ENCODE data around the gene SMAD6. TPM values are rescaled to one million over a fixed set of nuclear protein-coding genes. Genes with fewer than 3 reads are reported as not detected.

The SMAD6 gene
- total RNA-seq, 2 experiments from 2014 or later = 0.14 to 0.29 TPM

DNA sequence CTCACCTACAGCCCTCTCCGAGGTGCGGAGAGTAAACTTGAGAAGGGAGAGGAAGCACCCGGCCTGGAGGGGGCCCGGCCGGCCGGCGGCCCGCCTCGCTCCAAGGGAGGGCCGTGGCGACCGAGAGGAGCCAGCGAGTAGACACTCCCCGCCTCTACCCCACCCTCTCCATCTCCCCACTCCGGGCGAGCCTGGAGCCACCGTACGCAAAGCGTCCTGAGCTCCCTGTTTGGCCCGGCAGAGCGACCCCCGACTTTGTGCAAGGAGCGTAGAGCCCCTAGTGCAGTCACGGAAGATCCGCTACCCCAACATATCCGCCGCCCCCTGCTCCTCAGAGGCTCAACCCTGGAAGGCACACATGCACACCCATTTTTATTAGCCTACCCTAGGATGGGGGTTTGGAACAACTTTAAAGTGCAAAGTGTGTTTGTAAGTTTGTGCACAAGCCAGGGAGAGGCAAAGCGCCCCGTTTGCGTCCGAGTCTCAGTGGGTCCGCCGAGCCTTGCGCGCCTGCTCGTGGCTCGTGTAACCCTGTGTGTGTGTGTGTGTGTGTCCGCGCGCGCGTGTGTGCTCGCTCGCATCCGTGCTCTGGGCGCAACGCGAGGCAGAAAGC, 508 bp upstream of the SMAD6 start:
- peak overlapping the region; percentile 76 for H3K27ac Mint-ChIP-seq
- H3K9me3 Mint-ChIP-seq (ENCODE audit: low read depth) = no peaks in the 10 kb centered on the region
- peak; percentile 51 for DNase-seq
- H3K36me3 Mint-ChIP-seq = no peaks in the 10 kb centered on the region
- H3K4me1 Mint-ChIP-seq = peaks cover 17% of the 10 kb centered on the region
- peak; percentile 50 for ATAC-seq
- H3K4me3 Mint-ChIP-seq = peak overlapping the region; percentile 76
- peaks cover 29% of the 10 kb centered on the region for H3K27me3 Mint-ChIP-seq
- CTCF ChIA-PET = interaction anchor here (0.9 to 3.1 kb wide), 3 partner anchors 17 to 83 kb away, joined by 4 to 11 read pairs (median 5); no protein-coding TSS in a partner anchor

GRCh38 chr15:66702787-66703539, 927 bp downstream of the SMAD6 start:
- no peak overlapping the region for H3K27ac Mint-ChIP-seq
- H3K27me3 Mint-ChIP-seq = peaks cover 29% of the 10 kb centered on the region
- no peaks in the 10 kb centered on the region for H3K36me3 Mint-ChIP-seq
- DNase-seq (no peak), ATAC-seq (no peak)
- H3K9me3 Mint-ChIP-seq (ENCODE audit: low read depth) = no peaks in the 10 kb centered on the region
- CTCF ChIA-PET = interaction anchor here (0.6 to 3.6 kb wide), 7 partner anchors 9 to 1175 kb away, joined by 3 to 11 read pairs (median 4); no protein-coding TSS in a partner anchor
- peaks cover 17% of the 10 kb centered on the region for H3K4me1 Mint-ChIP-seq
- peak overlapping the region; percentile 76 for H3K4me3 Mint-ChIP-seq

DNA sequence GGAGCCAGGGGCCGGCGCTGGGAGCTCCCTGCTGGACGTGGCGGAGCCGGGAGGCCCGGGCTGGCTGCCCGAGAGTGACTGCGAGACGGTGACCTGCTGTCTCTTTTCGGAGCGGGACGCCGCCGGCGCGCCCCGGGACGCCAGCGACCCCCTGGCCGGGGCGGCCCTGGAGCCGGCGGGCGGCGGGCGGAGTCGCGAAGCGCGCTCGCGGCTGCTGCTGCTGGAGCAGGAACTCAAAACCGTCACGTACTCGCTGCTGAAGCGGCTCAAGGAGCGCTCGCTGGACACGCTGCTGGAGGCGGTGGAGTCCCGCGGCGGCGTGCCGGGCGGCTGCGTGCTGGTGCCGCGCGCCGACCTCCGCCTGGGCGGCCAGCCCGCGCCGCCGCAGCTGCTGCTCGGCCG, 1.5 kb downstream of the SMAD6 start:
- CTCF ChIA-PET = interaction anchor here (1.1 to 3.6 kb wide), 6 partner anchors 8 to 149 kb away, joined by 3 to 11 read pairs (median 4); no protein-coding TSS in a partner anchor
- H3K4me3 Mint-ChIP-seq = no peak overlapping the region
- H3K9me3 Mint-ChIP-seq (ENCODE audit: low read depth) = no peaks in the 10 kb centered on the region
- ATAC-seq (no peak), DNase-seq (no peak)
- peaks cover 17% of the 10 kb centered on the region for H3K4me1 Mint-ChIP-seq
- no peak overlapping the region for H3K27ac Mint-ChIP-seq
- H3K36me3 Mint-ChIP-seq = no peaks in the 10 kb centered on the region
- H3K27me3 Mint-ChIP-seq = peaks cover 29% of the 10 kb centered on the region

DNA sequence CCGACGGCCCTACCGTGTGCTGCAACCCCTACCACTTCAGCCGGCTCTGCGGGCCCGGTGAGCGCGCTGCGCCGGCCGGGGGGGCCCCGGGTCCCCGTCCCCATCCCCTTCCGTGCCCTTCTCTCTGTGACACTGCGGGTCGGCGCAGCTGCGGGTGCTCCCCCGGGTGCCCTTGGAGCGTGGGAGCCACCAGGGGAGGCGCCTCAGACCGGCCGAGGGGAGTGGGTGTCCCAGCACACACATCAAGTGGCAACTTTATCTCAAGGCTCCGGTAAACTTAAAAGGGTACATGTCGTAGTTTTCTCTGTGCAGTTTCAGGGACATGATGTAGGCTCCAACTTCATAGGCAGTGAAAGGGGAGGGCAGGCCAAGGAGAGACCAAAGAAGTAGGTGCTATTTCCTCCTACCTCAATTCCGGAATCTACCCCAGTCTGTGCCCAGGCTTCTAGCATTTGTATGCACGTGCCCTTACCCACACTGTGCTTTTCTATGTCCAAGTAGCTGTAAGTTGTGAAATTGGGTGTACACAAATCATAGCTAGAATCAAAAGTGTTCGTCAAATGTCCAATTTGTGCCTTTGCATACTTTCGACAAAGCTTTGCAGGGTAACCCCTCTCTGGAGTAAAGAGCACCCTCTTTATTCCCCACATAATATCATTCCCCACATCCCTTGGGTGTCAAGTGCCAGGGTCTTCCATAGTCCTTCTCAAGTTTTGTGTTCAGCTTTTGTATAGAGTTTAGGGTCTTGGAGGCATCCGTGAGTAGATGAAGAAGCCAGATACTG, 2.2 kb downstream of the SMAD6 start:
- peak overlapping the region; percentile 50 for H3K4me3 Mint-ChIP-seq
- ATAC-seq = no peak
- no peaks in the 10 kb centered on the region for H3K36me3 Mint-ChIP-seq
- H3K4me1 Mint-ChIP-seq = peaks cover 17% of the 10 kb centered on the region
- no peak overlapping the region for H3K27ac Mint-ChIP-seq
- peaks cover 29% of the 10 kb centered on the region for H3K27me3 Mint-ChIP-seq
- DNase-seq = no peak
- H3K9me3 Mint-ChIP-seq (ENCODE audit: low read depth) = no peaks in the 10 kb centered on the region
- CTCF ChIA-PET = interaction anchor here (1.1 to 3.6 kb wide), 6 partner anchors 8 to 147 kb away, joined by 3 to 11 read pairs (median 4); no protein-coding TSS in a partner anchor

DNA sequence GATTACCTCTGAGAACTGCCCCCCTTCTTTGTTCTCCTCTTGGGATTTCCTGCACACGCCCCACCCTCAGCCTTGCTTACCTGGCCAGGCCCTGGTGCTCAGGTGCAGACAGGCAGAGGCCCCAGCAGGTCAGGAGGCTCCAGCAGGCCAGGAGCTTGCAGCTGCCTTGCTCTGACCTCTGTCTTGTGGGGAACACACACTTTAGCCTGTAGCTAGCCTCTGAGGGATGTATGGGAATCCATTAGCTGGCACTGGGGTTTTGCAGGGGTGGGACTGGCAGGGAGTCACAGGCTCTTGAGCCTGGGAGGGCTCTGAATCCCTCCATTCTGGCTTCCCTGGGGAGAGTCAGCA, 2.7 kb downstream of the SMAD6 start:
- peaks cover 29% of the 10 kb centered on the region for H3K27me3 Mint-ChIP-seq
- H3K27ac Mint-ChIP-seq = no peak overlapping the region
- no peaks in the 10 kb centered on the region for H3K9me3 Mint-ChIP-seq (ENCODE audit: low read depth)
- H3K4me3 Mint-ChIP-seq = no peak overlapping the region
- H3K4me1 Mint-ChIP-seq = peaks cover 17% of the 10 kb centered on the region
- DNase-seq (no peak), ATAC-seq (no peak)
- H3K36me3 Mint-ChIP-seq = no peaks in the 10 kb centered on the region
- CTCF ChIA-PET = interaction anchor here (1.1 to 3.6 kb wide), 5 partner anchors 10 to 146 kb away, joined by 3 to 11 read pairs (median 3); no protein-coding TSS in a partner anchor

GRCh38 chr15:66705277-66706146, 3.5 kb downstream of the SMAD6 start:
- Mint-ChIP-seq H3K27me3 (peaks cover 29% of the 10 kb centered on the region), H3K27ac (no peak overlapping the region)

GRCh38 chr15:66706225-66706732, 4.2 kb downstream of the SMAD6 start:
- DNase-seq = no peak
- Mint-ChIP-seq H3K27me3 (peaks cover 29% of the 10 kb centered on the region), H3K9me3 (ENCODE audit: low read depth) (no peaks in the 10 kb centered on the region), H3K4me1 (peaks cover 11% of the 10 kb centered on the region), H3K4me3 (no peak overlapping the region), H3K36me3 (no peaks in the 10 kb centered on the region), H3K27ac (no peak overlapping the region)
- CTCF ChIA-PET = interaction anchor here (0.6 to 3.6 kb wide), 5 partner anchors 8 to 1136 kb away, joined by 3 to 11 read pairs (median 4); no protein-coding TSS in a partner anchor
- ATAC-seq = no peak

More at GRCh38 chr15:66705277-66706146, 3.5 kb downstream of the SMAD6 start:
- H3K4me3 Mint-ChIP-seq = no peak overlapping the region
- no peaks in the 10 kb centered on the region for H3K9me3 Mint-ChIP-seq (ENCODE audit: low read depth)
- peaks cover 13% of the 10 kb centered on the region for H3K4me1 Mint-ChIP-seq
- no peaks in the 10 kb centered on the region for H3K36me3 Mint-ChIP-seq
- CTCF ChIA-PET = interaction anchor here (1.2 to 3.6 kb wide), 4 partner anchors 9 to 145 kb away, joined by 3 to 11 read pairs (median 6); no protein-coding TSS in a partner anchor
- ATAC-seq = no peak
- no peak for DNase-seq

GRCh38 chr15:66706840-66707239, 4.8 kb downstream of the SMAD6 start:
- ATAC-seq (no peak), DNase-seq (no peak)
- no peaks in the 10 kb centered on the region for H3K36me3 Mint-ChIP-seq
- CTCF ChIA-PET = interaction anchor here (0.6 to 2.7 kb wide), 4 partner anchors 68 to 1136 kb away, joined by 3 to 10 read pairs (median 4); no protein-coding TSS in a partner anchor
- no peak overlapping the region for H3K4me3 Mint-ChIP-seq
- no peak overlapping the region for H3K27ac Mint-ChIP-seq
- H3K9me3 Mint-ChIP-seq (ENCODE audit: low read depth) = no peaks in the 10 kb centered on the region
- H3K27me3 Mint-ChIP-seq = peaks cover 29% of the 10 kb centered on the region
- peaks cover 8% of the 10 kb centered on the region for H3K4me1 Mint-ChIP-seq

DNA sequence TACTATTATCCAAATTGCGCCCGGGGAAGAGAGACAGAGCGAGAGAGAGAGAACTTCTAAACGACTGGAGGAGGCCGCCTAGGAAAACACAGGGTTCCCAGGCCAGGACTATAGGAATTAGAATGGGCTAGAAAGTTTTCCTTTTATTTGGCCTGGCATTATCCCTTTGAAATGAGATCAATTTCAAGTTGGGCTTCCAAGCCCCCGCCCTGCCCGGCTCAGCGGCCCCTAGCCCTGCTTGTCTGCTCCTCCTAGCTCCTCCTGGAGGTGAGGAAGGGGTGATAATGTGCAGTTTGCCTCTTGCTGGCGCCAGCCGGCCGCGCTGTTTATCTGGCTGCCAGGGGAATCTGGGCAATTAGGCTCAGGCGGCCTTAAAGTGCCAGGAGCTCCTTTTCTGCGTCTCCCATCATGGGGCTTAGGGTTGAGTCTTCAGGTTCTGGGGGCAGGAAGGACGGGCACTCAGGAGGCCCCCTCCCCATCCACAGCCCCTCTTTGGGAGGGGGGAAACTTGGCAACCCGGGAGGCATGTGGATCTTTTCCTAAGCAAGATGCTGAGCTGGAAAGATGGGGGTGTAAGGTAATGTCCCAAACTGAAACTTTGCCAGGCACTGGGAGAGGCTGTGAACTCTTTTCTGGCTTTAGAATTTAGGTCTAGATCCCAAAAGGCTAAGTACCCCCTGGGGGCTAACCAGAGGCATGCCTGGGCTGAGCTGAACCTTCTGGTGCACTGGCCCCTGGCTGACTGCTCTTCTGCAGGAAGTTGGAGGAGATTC, 5.5 kb downstream of the SMAD6 start:
- Mint-ChIP-seq H3K4me3 (no peak overlapping the region), H3K4me1 (peaks cover 5% of the 10 kb centered on the region), H3K36me3 (no peaks in the 10 kb centered on the region), H3K27ac (no peak overlapping the region), H3K9me3 (ENCODE audit: low read depth) (no peaks in the 10 kb centered on the region), H3K27me3 (peaks cover 24% of the 10 kb centered on the region)
- CTCF ChIA-PET = interaction anchor here (1.3 kb wide), 1 partner anchor 89 kb away, joined by 4 read pairs; no protein-coding TSS in a partner anchor
- no peak for DNase-seq
- ATAC-seq = no peak

DNA sequence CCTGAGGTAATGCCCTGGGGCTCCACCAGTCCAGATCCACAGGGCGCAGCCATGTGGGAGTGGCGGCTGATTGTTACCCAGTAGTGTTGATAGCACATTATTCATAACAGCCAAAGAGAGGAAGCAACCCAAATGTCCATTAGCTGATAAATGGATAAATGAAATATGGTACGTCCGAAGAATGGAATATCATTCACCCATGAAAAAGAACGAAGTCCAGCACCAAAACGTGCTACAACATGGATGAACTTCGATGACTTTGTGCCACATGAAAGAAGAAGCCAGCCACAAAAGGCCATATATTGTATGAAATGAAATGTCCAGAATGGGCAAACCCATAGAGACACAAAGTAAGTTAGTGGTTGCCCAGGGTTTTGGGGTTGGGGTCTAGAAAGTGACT, 6.4 kb downstream of the SMAD6 start:
- H3K4me1 Mint-ChIP-seq = peaks cover 3% of the 10 kb centered on the region
- H3K27me3 Mint-ChIP-seq = peaks cover 19% of the 10 kb centered on the region
- H3K9me3 Mint-ChIP-seq (ENCODE audit: low read depth) = no peaks in the 10 kb centered on the region
- H3K27ac Mint-ChIP-seq = no peak overlapping the region
- CTCF ChIA-PET = no interaction called here
- DNase-seq (no peak), ATAC-seq (no peak)
- no peaks in the 10 kb centered on the region for H3K36me3 Mint-ChIP-seq
- H3K4me3 Mint-ChIP-seq = no peak overlapping the region

DNA sequence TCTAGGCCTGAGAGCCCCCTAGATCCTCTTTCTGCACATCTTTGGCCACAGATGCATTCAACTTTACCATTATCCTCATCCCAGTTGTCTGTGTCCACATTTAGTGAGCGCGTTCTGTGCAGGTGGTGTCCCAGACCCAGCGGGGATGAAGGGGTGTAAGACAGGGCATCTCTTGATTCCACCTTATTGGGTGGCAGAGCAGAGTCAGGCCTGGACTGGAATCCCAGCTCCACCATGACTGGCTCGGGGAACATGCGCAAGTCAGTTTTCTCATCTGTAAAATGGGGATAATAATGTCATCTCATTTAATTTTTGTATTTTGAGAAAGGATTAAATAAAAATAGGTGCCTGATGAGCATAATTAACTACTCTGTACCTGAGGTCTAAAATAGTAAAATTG, 7.8 kb downstream of the SMAD6 start:
- no peak for DNase-seq
- Mint-ChIP-seq H3K4me1 (peaks cover 3% of the 10 kb centered on the region), H3K4me3 (no peak overlapping the region), H3K27ac (no peak overlapping the region), H3K27me3 (peaks cover 11% of the 10 kb centered on the region), H3K36me3 (no peaks in the 10 kb centered on the region), H3K9me3 (ENCODE audit: low read depth) (no peaks in the 10 kb centered on the region)
- ATAC-seq = no peak
- CTCF ChIA-PET = interaction anchor here (1.0 to 1.3 kb wide), 2 partner anchors 16 to 91 kb away, joined by 3 read pairs; no protein-coding TSS in a partner anchor
